GM12891 (cell line): ENCODE data around the gene RASGRF2.

ENCODE experiments used
- POLR2A ChIP-seq: IDR thresholded peaks from 2 replicates; pipeline ENCODE4 v1.6.1; 2011; ENCODE audit warnings: low read depth, low read length, control low read depth
- POLR2AphosphoS5 ChIP-seq: IDR thresholded peaks from 2 replicates; pipeline ENCODE4 v1.6.1; 2011; ENCODE audit warnings: low read depth, low read length, control low read depth
- POU2F2 ChIP-seq: IDR thresholded peaks from 2 replicates; pipeline ENCODE4 v1.6.1; 2011; ENCODE audit warnings: low read depth, mild to moderate bottlenecking, control low read depth, low read length, moderate library complexity

DNA sequence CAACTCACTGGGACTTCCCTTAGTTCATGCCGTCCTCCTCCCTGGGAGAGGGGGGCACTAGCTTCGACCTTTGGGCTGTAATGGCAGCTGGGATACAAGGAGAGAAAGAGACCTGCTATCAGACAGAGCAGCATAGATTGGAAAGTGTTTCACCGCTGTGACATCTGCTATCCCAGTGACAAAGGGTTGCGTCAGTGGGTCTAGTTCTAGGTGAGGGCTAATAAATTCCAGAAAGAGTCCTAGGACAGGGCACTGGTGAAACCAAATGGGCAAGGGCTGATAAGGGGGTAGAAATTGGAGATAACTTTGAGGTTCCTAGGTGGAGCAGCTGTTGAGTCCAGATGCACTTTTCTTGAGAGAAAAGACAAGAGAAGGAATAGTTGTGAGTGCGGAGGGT, 62.5 kb downstream of the RASGRF2 start:
- TF ChIP-seq POLR2AphosphoS5 (no peak), POLR2A (no peak), POU2F2 (no peak)
